ENCODE data around the gene RAN. TPM values are rescaled to one million over a fixed set of nuclear protein-coding genes. Genes with fewer than 3 reads are reported as not detected.

The RAN gene
- polyA plus RNA-seq, 1 donor from 2014 or later, result 616 TPM

- TF ChIP-seq EP300 (conservative IDR thresholded peaks at IDR 0.05; ENCODE audit: poor library complexity, severe bottlenecking) (no peak), CTCF (IDR thresholded peaks at IDR 0.05; ENCODE audit: poor library complexity, severe bottlenecking) (no peak), SMC3 (conservative IDR thresholded peaks at IDR 0.05; ENCODE audit: poor library complexity) (no peak), EZH2 (IDR thresholded peaks at IDR 0.05; ENCODE audit: borderline replicate concordance, insufficient read depth, low read length, poor library complexity, severe bottlenecking) (no peak), TAF1 (IDR thresholded peaks at IDR 0.05; ENCODE audit: low read depth) (no peak), MXI1 (conservative IDR thresholded peaks at IDR 0.05; ENCODE audit: poor library complexity, severe bottlenecking) (no peak), POLR2AphosphoS5 (IDR thresholded peaks at IDR 0.05) (no peak), REST (IDR thresholded peaks at IDR 0.05; ENCODE audit: borderline replicate concordance) (no peak), RAD21 (conservative IDR thresholded peaks at IDR 0.05) (no peak)
- Histone ChIP-seq H3K9ac (ENCODE audit: low read length) (no peak overlapping the region), H3K9me3 (ENCODE audit: low read length) (no peaks in the 10 kb centered on the region), H3K27me3 (ENCODE audit: insufficient read depth, low read depth, low read length) (no peaks in the 10 kb centered on the region), H2AFZ (ENCODE audit: low read depth, low read length) (no peak overlapping the region), H3F3A (ENCODE audit: insufficient read depth, low read length, poor library complexity, severe bottlenecking) (no peaks in the 10 kb centered on the region), H3K79me2 (replicated peaks; ENCODE audit: insufficient read depth, low read length) (peaks cover 22% of the 10 kb centered on the region), H3K9me2 (ENCODE audit: insufficient read depth, low read length) (no peaks in the 10 kb centered on the region), H3K4me2 (ENCODE audit: low read length) (peak overlapping the region; percentile 84), H4K20me1 (ENCODE audit: insufficient read depth) (peaks cover 8% of the 10 kb centered on the region), H3K27ac (ENCODE audit: low read length) (no peak overlapping the region), H3K36me3 (ENCODE audit: insufficient read depth, low read length) (peaks cover 3% of the 10 kb centered on the region), H3K4me3 (ENCODE audit: low read length) (peak overlapping the region; percentile 76)
Measured at GRCh38 chr12:130873825-130874224, 2.0 kb downstream of the RAN start.

- Histone ChIP-seq H3F3A (ENCODE audit: insufficient read depth, low read length, poor library complexity, severe bottlenecking) (no peaks in the 10 kb centered on the region), H3K36me3 (ENCODE audit: insufficient read depth, low read length) (peaks cover 3% of the 10 kb centered on the region), H2AFZ (ENCODE audit: low read depth, low read length) (no peak overlapping the region), H3K9ac (ENCODE audit: low read length) (no peak overlapping the region), H3K27ac (ENCODE audit: low read length) (no peak overlapping the region), H3K4me3 (ENCODE audit: low read length) (no peak overlapping the region), H3K27me3 (ENCODE audit: insufficient read depth, low read depth, low read length) (no peaks in the 10 kb centered on the region), H4K20me1 (ENCODE audit: insufficient read depth) (peaks cover 8% of the 10 kb centered on the region), H3K9me3 (ENCODE audit: low read length) (no peaks in the 10 kb centered on the region), H3K79me2 (replicated peaks; ENCODE audit: insufficient read depth, low read length) (peaks cover 22% of the 10 kb centered on the region), H3K4me2 (ENCODE audit: low read length) (no peak overlapping the region), H3K9me2 (ENCODE audit: insufficient read depth, low read length) (no peaks in the 10 kb centered on the region)
- TF ChIP-seq TAF1 (IDR thresholded peaks at IDR 0.05; ENCODE audit: low read depth), result no peak
- no peak for TF ChIP-seq CTCF (IDR thresholded peaks at IDR 0.05; ENCODE audit: poor library complexity, severe bottlenecking)
- no peak for TF ChIP-seq SMC3 (conservative IDR thresholded peaks at IDR 0.05; ENCODE audit: poor library complexity)
- TF ChIP-seq REST (IDR thresholded peaks at IDR 0.05; ENCODE audit: borderline replicate concordance), result no peak
- no peak for TF ChIP-seq MXI1 (conservative IDR thresholded peaks at IDR 0.05; ENCODE audit: poor library complexity, severe bottlenecking)
- TF ChIP-seq EP300 (conservative IDR thresholded peaks at IDR 0.05; ENCODE audit: poor library complexity, severe bottlenecking), result no peak
- TF ChIP-seq RAD21 (conservative IDR thresholded peaks at IDR 0.05), result no peak
- no peak for TF ChIP-seq POLR2AphosphoS5 (IDR thresholded peaks at IDR 0.05)
- TF ChIP-seq EZH2 (IDR thresholded peaks at IDR 0.05; ENCODE audit: borderline replicate concordance, insufficient read depth, low read length, poor library complexity, severe bottlenecking), result no peak
Measured at GRCh38 chr12:130874696-130875095, 2.8 kb downstream of the RAN start.
